Heart left ventricle (tissue), 13 donors: Measurements from ENCODE around the gene CSMD2.

Experiments
- POLR2A ChIP-seq, 2 donors: fragments of 450-650 bp; IDR thresholded peaks; one replicate each; pipeline ENCODE4 v1.6.1; 2017; ENCODE audit warnings: antibody characterized with exemption in 2 of 2, mild to moderate bottlenecking in 2 of 2, moderate library complexity in 2 of 2
- TF ChIP-seq, protein P1 (sequence below), 12 donors: fragments of 200-600 bp; sonication (generic) in 4 of 12; IDR thresholded peaks; one replicate each; pipeline versions ENCODE4 v1.5.0 to v1.8.0; 2018 to 2022; ENCODE audit warnings: antibody characterized with exemption in 12 of 12, mild to moderate bottlenecking in 5 of 12
- donor health status: ischemic (EF 13 %, LVEDD 7.1; RV severe dilation, severe dysfunction).
- donor health status: DM: no; HTN: yes; CAD: no.
- donor health status: DM: no; HTN: no; CAD: no.
- donor health status: ischemic (EF 25% LVEDD 6.9; RV normal size, moderate dysfunction).
- donor health status: ischemic (EF 25% LVEDD 5.7; RV mildly dilated, moderate dysfunction).
- donor health status: ischemic (EF 35%, LVEDD 5.7; RV mildly dilated, moderate dysfunction).
- donor health status: nonischemic (EF 11% LVEDD 7.7; RV severe dilation, severe dysfunction).
- donor health status: DM: yes; HTN: yes; CAD: no.
- donor health status: PGD.
- donor health status: ischemic (EF 29% LVEDD 5.4; RV normal size, mild dysfunction).
- donor health status: nonischemic (EF 23%, LVEDD 6.1; RV moderate dilation, normal function).

DNA sequence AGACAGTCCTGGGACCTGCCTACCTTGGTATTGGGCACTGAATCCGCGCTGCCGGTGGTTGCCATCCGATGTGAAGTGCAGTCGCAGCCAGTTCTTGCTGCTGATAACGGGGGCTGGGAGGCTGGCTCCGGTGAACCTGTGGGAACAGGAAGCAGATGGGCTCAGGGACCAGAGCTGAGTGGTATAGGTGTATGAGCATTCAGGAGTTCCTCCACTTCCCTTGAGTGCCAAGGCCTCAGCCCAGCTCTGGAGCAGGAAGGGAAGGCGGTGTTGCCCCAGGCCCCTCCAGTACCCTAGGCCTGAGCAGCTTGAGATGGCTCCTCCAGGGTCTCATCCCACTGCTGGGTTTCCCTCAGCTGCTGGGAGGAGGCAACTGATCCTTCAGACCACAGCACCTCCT is 318.2 kb downstream of the CSMD2 start:
- TF ChIP-seq, protein P1, sequence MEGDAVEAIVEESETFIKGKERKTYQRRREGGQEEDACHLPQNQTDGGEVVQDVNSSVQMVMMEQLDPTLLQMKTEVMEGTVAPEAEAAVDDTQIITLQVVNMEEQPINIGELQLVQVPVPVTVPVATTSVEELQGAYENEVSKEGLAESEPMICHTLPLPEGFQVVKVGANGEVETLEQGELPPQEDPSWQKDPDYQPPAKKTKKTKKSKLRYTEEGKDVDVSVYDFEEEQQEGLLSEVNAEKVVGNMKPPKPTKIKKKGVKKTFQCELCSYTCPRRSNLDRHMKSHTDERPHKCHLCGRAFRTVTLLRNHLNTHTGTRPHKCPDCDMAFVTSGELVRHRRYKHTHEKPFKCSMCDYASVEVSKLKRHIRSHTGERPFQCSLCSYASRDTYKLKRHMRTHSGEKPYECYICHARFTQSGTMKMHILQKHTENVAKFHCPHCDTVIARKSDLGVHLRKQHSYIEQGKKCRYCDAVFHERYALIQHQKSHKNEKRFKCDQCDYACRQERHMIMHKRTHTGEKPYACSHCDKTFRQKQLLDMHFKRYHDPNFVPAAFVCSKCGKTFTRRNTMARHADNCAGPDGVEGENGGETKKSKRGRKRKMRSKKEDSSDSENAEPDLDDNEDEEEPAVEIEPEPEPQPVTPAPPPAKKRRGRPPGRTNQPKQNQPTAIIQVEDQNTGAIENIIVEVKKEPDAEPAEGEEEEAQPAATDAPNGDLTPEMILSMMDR (IDR thresholded peaks at IDR 0.05) = no peak
- TF ChIP-seq POLR2A (IDR thresholded peaks at IDR 0.05) = no peak
